IgD-negative memory B cell (primary cell): ENCODE measurements around the gene ACTRT2. TPM values are rescaled to one million over a fixed set of nuclear protein-coding genes. Genes with fewer than 3 reads are reported as not detected.

Source experiments
- H3K27ac Mint-ChIP-seq, 3 donors: one replicate each; pipeline ENCODE4 v1.8.0; 2020 to 2022; ENCODE audit warnings: mild to moderate bottlenecking in 3 of 3, mixed read lengths in 3 of 3, moderate library complexity in 1 of 3
- H3K27me3 Mint-ChIP-seq: one replicate; pipeline ENCODE4 v1.8.0; 2021; ENCODE audit warnings: mixed read lengths
- H3K36me3 Mint-ChIP-seq: one replicate; pipeline ENCODE4 v1.8.0; 2020; ENCODE audit warnings: mild to moderate bottlenecking, mixed read lengths
- H3K4me1 Mint-ChIP-seq, 3 donors: one replicate each; pipeline ENCODE4 v1.8.0; 2020 to 2022; ENCODE audit warnings: mixed read lengths in 3 of 3, mild to moderate bottlenecking in 1 of 3
- H3K4me3 Mint-ChIP-seq, 4 donors: one replicate each; pipeline ENCODE4 v1.8.0; 2020 to 2022; ENCODE audit warnings: mild to moderate bottlenecking in 4 of 4, mixed read lengths in 4 of 4, moderate library complexity in 3 of 4
- H3K9me3 Mint-ChIP-seq, 3 donors: one replicate each; pipeline ENCODE4 v1.8.0; 2020 to 2021; ENCODE audit warnings: mixed read lengths in 3 of 3, mild to moderate bottlenecking in 1 of 3
- polyA plus RNA-seq: library from polyadenylated mRNA; unstranded; fragments of 300-500 nt; fragmentation: Illumina TruSeq; gene quantifications from one replicate; pipeline ENCODE4 v1.2.3, GENCODE V29; 2021

The ACTRT2 gene
- polyA plus RNA-seq, 1 donor from 2014 or later: not detected

GRCh38 chr1:2980849-2981248, 40.4 kb upstream of the ACTRT2 start:
- Mint-ChIP-seq H3K36me3 (no peaks in the 10 kb centered on the region), H3K9me3 (peaks cover 0 to 3% (median 0%) of the 10 kb centered on the region in 3 donors), H3K4me1 (no peaks in the 10 kb centered on the region), H3K27me3 (no peaks in the 10 kb centered on the region), H3K4me3 (no peak overlapping the region), H3K27ac (no peak overlapping the region)

- no peaks in the 10 kb centered on the region for H3K36me3 Mint-ChIP-seq
- H3K4me1 Mint-ChIP-seq: no peaks in the 10 kb centered on the region
- no peak overlapping the region for H3K27ac Mint-ChIP-seq
- no peak overlapping the region for H3K4me3 Mint-ChIP-seq
- no peaks in the 10 kb centered on the region for H3K27me3 Mint-ChIP-seq
- peaks cover 0 to 4% (median 0%) of the 10 kb centered on the region in 3 donors for H3K9me3 Mint-ChIP-seq
Observed at GRCh38 chr1:2981388-2981787, 39.9 kb upstream of the ACTRT2 start.

- Mint-ChIP-seq H3K27me3 (no peaks in the 10 kb centered on the region), H3K36me3 (no peaks in the 10 kb centered on the region), H3K4me3 (no peak overlapping the region), H3K4me1 (no peaks in the 10 kb centered on the region), H3K27ac (no peak overlapping the region), H3K9me3 (peaks cover 0 to 4% (median 0%) of the 10 kb centered on the region in 3 donors)
Observed at GRCh38 chr1:2981981-2982614, 39.2 kb upstream of the ACTRT2 start.

DNA sequence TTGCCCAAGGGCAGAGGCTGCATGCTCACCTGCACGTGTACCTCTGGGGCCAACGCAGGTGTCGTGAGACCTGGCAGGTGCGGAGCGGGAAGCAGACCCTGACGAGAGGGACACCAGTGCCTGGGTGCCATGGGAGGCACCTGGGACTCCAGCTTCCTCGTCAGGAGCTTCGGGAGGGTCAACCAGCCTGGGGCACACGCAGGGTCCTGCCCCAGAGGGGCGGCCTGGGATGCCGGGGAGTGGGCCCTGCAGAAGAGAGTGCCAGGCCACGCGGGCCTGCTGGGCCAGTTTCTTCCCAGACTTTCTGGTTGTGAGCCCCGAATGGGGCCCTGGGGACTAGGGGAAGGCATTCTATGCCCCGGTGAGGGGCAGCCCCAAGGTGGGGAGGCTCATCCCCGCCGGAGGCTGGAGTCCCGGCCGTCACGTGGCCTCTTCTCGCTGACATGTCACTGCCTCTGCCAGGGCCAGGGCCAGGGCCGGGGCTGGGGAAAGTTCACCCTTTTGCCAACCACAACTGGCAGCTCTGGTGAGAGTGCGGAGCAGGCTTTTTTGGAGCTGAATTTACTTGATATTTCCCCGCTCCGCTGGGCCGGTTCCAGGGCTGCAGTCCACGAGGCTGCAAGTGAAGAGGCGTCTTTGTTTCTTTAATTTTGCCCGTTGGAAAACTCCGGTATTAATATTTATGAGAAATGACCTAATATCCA, 38.5 kb upstream of the ACTRT2 start:
- H3K27me3 Mint-ChIP-seq: no peaks in the 10 kb centered on the region
- peaks cover 0 to 4% (median 0%) of the 10 kb centered on the region in 3 donors for H3K9me3 Mint-ChIP-seq
- H3K4me3 Mint-ChIP-seq: no peak overlapping the region
- H3K27ac Mint-ChIP-seq: no peak overlapping the region
- H3K36me3 Mint-ChIP-seq: no peaks in the 10 kb centered on the region
- H3K4me1 Mint-ChIP-seq: no peaks in the 10 kb centered on the region

GRCh38 chr1:2983319-2983705, 38.0 kb upstream of the ACTRT2 start:
- H3K4me3 Mint-ChIP-seq: no peak overlapping the region
- H3K27me3 Mint-ChIP-seq: no peaks in the 10 kb centered on the region
- H3K27ac Mint-ChIP-seq: no peak overlapping the region
- H3K9me3 Mint-ChIP-seq: peaks cover 0 to 4% (median 0%) of the 10 kb centered on the region in 3 donors
- H3K4me1 Mint-ChIP-seq: no peaks in the 10 kb centered on the region
- no peaks in the 10 kb centered on the region for H3K36me3 Mint-ChIP-seq

DNA sequence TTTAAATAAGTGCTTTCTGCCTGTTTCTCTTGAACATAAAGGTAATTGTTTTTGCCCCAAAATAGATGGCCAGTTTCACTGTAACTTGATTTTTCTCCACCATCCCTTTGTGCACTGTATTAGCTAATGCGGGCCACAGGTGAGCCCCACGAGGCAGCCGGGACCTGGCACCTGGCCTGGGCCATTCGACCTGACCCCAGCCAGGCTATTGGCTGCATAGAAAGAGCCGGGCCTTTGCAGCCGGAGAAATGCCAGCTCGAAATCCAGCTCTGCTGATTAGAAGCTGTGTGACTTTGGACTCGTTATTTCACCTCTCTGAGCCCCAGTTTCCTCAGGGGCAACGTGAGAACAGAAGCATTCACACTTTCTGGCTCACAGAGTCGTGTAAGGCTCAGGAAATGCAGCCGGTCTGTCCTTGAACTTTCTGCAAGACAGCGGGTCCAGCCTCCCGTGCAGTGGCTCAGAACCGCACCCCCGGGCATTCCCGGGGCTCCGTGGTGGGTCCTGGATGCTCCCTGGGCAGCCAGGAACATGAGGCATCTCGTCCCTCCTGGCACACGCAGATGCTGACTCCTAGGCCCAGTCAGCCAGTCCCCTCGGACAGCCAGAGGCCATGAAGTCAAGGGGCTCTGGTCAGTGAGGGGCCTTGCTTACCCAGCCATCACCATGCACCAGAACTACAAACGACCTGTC, 37.4 kb upstream of the ACTRT2 start:
- H3K4me1 Mint-ChIP-seq: no peaks in the 10 kb centered on the region
- H3K27me3 Mint-ChIP-seq: no peaks in the 10 kb centered on the region
- H3K4me3 Mint-ChIP-seq: no peak overlapping the region
- H3K36me3 Mint-ChIP-seq: no peaks in the 10 kb centered on the region
- no peak overlapping the region for H3K27ac Mint-ChIP-seq
- peaks cover 0 to 4% (median 0%) of the 10 kb centered on the region in 3 donors for H3K9me3 Mint-ChIP-seq

GRCh38 chr1:2984399-2985061, 36.7 kb upstream of the ACTRT2 start:
- Mint-ChIP-seq H3K9me3 (peaks cover 0 to 4% (median 2%) of the 10 kb centered on the region in 3 donors), H3K4me3 (no peak overlapping the region), H3K27me3 (no peaks in the 10 kb centered on the region), H3K27ac (no peak overlapping the region), H3K36me3 (no peaks in the 10 kb centered on the region), H3K4me1 (no peaks in the 10 kb centered on the region)

DNA sequence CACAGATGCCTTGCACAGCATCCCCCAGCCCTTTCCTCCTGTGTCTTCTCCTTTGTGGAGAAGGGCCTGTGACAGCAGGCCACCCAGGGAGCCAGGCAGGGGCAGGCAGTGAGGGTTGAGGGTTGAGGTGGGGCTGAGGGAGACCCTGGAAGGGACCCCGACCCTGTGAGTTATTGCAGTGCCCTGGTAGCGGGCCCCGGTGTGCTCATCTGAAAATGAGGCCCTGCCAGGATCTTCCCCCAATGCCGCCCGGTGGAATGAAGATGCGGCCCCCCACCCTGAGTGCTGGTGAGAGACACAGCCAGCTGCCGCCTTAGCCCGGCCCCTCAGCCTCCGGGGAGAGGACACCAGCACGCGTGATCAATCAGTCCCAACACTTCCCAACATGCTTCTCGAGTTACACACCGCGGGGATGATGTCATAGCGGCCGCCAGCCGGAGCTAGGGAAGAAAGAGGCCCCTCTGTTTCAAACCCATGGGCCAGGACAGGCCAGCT, 36.2 kb upstream of the ACTRT2 start:
- no peak overlapping the region for H3K27ac Mint-ChIP-seq
- peaks cover 0 to 4% (median 2%) of the 10 kb centered on the region in 3 donors for H3K9me3 Mint-ChIP-seq
- H3K36me3 Mint-ChIP-seq: no peaks in the 10 kb centered on the region
- peaks cover under 1% of the 10 kb centered on the region for H3K27me3 Mint-ChIP-seq
- no peaks in the 10 kb centered on the region for H3K4me1 Mint-ChIP-seq
- H3K4me3 Mint-ChIP-seq: no peak overlapping the region

- Mint-ChIP-seq H3K36me3 (no peaks in the 10 kb centered on the region), H3K4me1 (no peaks in the 10 kb centered on the region), H3K9me3 (peaks cover 0 to 4% (median 2%) of the 10 kb centered on the region in 3 donors), H3K27ac (no peak overlapping the region), H3K27me3 (peaks cover 2% of the 10 kb centered on the region), H3K4me3 (no peak overlapping the region)
Observed at GRCh38 chr1:2985694-2986548, 35.3 kb upstream of the ACTRT2 start.

DNA sequence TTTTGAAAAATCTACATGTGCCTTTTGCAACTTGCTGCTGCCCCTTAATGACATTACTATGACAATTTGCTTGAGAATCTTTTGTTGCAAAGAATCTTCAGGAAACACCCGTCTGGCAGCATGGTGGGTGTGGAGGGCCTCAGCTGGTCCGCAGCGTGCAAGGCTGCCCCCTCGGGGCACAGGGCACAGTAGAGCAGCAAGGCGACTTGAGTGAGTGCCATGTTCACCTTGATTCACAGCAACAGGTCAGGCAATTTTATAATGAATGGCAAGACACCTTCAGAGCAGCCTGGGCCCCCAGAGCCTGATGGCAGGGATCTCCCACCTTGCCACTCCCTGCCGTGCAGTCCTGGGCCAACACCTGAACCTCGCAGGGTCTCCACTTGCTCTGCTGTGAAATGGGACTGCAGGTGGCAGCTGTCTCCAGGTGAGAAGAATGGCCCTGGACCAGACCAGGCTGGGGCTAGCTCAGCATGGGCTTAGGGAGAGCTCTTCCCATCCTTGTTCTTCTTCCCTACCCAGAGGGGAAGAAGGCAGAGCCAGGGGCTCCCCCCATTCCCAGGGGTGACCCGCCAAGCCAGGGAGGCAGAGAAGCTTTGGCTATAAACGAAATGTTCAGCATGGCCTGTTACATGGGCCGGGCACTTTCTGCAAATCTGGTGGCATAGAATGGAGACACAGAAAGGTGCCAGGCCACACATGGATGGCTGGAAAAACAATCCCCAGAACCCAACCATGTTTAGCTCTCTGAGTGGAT, 34.5 kb upstream of the ACTRT2 start:
- Mint-ChIP-seq H3K36me3 (no peaks in the 10 kb centered on the region), H3K27ac (no peak overlapping the region), H3K4me3 (no peak overlapping the region), H3K27me3 (peaks cover 2% of the 10 kb centered on the region), H3K9me3 (peaks cover 0 to 4% (median 2%) of the 10 kb centered on the region in 3 donors), H3K4me1 (no peaks in the 10 kb centered on the region)

GRCh38 chr1:2987773-2988172, 33.5 kb upstream of the ACTRT2 start:
- Mint-ChIP-seq H3K4me1 (no peaks in the 10 kb centered on the region), H3K27ac (no peak overlapping the region), H3K4me3 (no peak overlapping the region), H3K36me3 (no peaks in the 10 kb centered on the region), H3K9me3 (peaks cover 0 to 5% (median 3%) of the 10 kb centered on the region in 3 donors), H3K27me3 (peaks cover 2% of the 10 kb centered on the region)

DNA sequence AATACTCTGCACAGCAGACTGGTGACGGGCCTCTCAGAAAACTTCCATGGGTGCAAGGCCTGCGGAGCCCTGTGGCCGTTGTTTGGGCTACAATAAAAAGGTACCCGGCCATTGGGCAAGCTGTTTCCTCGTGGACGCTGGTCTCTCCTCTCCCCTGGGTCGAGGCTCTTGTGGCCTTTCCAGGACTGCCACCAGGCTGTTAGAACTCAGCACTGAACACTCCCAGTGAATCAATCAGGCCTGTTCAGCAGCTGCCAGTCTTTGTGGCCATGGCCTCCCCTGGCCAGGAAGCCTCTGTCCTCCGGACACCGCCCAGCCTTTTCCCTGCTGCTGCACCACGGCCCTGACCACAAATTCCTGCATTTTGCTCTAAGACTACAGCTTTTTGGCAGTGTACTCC, 33.0 kb upstream of the ACTRT2 start:
- Mint-ChIP-seq H3K27me3 (peaks cover 2% of the 10 kb centered on the region), H3K27ac (no peak overlapping the region), H3K4me3 (no peak overlapping the region), H3K9me3 (peaks cover 0 to 7% (median 3%) of the 10 kb centered on the region in 3 donors), H3K4me1 (no peaks in the 10 kb centered on the region), H3K36me3 (no peaks in the 10 kb centered on the region)

DNA sequence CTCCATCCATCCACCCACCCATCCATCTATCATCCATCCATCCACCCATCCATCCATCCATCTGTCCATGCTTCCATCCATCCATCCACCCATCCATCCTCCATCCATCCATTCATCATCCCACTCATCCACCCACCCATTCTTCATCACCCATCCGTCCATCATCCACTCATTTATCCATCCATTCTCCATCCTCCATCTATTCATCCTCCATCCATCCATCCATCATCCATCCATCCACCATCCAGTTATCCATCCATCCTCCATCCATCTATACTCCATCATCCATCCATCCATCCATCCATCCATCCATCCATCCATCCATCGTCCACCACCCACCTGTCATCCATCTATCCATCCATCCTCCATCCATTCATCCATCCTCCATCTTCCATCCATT, 32.1 kb upstream of the ACTRT2 start:
- Mint-ChIP-seq H3K27me3 (peaks cover 2% of the 10 kb centered on the region), H3K36me3 (no peaks in the 10 kb centered on the region), H3K27ac (peak overlapping the region in 1 of 3 donors; percentile 22), H3K4me3 (no peak overlapping the region), H3K4me1 (no peaks in the 10 kb centered on the region), H3K9me3 (peaks cover 4 to 10% (median 6%) of the 10 kb centered on the region in 3 donors)

GRCh38 chr1:2989976-2990375, 31.3 kb upstream of the ACTRT2 start:
- Mint-ChIP-seq H3K27ac (no peak overlapping the region), H3K9me3 (peaks cover 4 to 10% (median 6%) of the 10 kb centered on the region in 3 donors), H3K36me3 (no peaks in the 10 kb centered on the region), H3K4me3 (no peak overlapping the region), H3K4me1 (no peaks in the 10 kb centered on the region), H3K27me3 (peaks cover 2% of the 10 kb centered on the region)
